Testis (tissue), 3 donors: ENCODE data around the gene GALNT18. TPM values are rescaled to one million over a fixed set of nuclear protein-coding genes. Genes with fewer than 3 reads are reported as not detected.

ENCODE experiments used
- DNase-seq: peaks from one replicate; pipeline ENCODE4 v3.0.0-alpha.2; 2019
- H3K27ac ChIP-seq, 2 donors: fragments of 200-600 bp; sonication (generic); one replicate each; pipeline ENCODE4 v1.5.1; 2019
- H3K27me3 ChIP-seq: fragments of 200-600 bp; sonication (generic); one replicate; pipeline ENCODE4 v1.5.1; 2019
- H3K36me3 ChIP-seq: fragments of 200-600 bp; sonication (generic); one replicate; pipeline ENCODE4 v1.5.1; 2017; ENCODE audit warnings: low read depth; ENCODE audit errors: missing control alignments
- H3K4me1 ChIP-seq: fragments of 200-600 bp; sonication (generic); one replicate; pipeline ENCODE4 v1.5.1; 2019
- H3K4me3 ChIP-seq, 2 donors: fragments of 200-600 bp; sonication (generic); one replicate each; pipeline ENCODE4 v1.5.1; 2017 to 2019
- H3K9me3 ChIP-seq: fragments of 200-600 bp; sonication (generic); one replicate; pipeline ENCODE4 v1.5.1; 2017
- CTCF ChIP-seq, 3 experiments: fragments of 450-650 bp in 2 of 3; fragments of 200-600 bp in 1 of 3; sonication (generic) in 1 of 3; IDR thresholded peaks; one replicate each; pipeline ENCODE4 v1.5.1; 2016 to 2019; ENCODE audit warnings: antibody characterized with exemption in 3 of 3, mild to moderate bottlenecking in 2 of 3, moderate library complexity in 1 of 3
- POLR2A ChIP-seq: fragments of 450-650 bp; IDR thresholded peaks from one replicate; pipeline ENCODE4 v1.6.1; 2017; ENCODE audit warnings: antibody characterized with exemption, mild to moderate bottlenecking, moderate library complexity
- WGBS, 2 donors: methylation state at CpG; one replicate each; pipeline ENCODE4 v1.1.5; 2018; 5-methylcytosine and 5-hydroxymethylcytosine counted together
- intact Hi-C: fragments of 100-400 bp; cut with DNase I; formaldehyde crosslinking; loops from one replicate; pipeline ENCODE4 v1.15.1; 2023; ENCODE audit warnings: low total_unique reads
- polyA plus RNA-seq: library from polyadenylated mRNA; stranded (reverse); fragments of 350-450 nt; fragmentation: Illumina TruSeq; extraction: RNeasy Lipid Tissue Mini Kit (QIAGEN cat#74804); gene quantifications from one replicate; pipeline ENCODE4 v1.2.3, GENCODE V29; 2014; ENCODE audit warnings: low read depth, low replicate concordance; ENCODE audit not compliant: insufficient read depth
- total RNA-seq, 2 donors: library from RNA; depleted of rRNA; stranded (reverse); fragments of >200 nt; gene quantifications; one replicate each; pipeline ENCODE4 v1.2.3, GENCODE V29; 2016

Gene GALNT18
- total and polyA plus RNA-seq, 3 donors from 2014 or later = 39.2 to 106 (median 73.9) TPM

- Histone ChIP-seq H3K4me3 (no peak overlapping the region), H3K27ac (no peak overlapping the region), H3K4me1 (no peaks in the 10 kb centered on the region), H3K36me3 (no peaks in the 10 kb centered on the region), H3K9me3 (no peaks in the 10 kb centered on the region), H3K27me3 (no peaks in the 10 kb centered on the region)
- no peak for DNase-seq
- TF ChIP-seq POLR2A (no peak), CTCF (IDR thresholded peaks at IDR 0.05) (no peak)
- 62 to 79% methylated on average over 4 of the region's 4 CpGs for WGBS, 2 donors
- intact Hi-C loops = no loop called here
Measured at GRCh38 chr11:11284481-11284880, 337.3 kb downstream of the GALNT18 start.

GRCh38 chr11:11281626-11282025 is 340.2 kb downstream of the GALNT18 start:
- intact Hi-C loops = no loop called here
- 76 to 78% methylated on average over 5 of the region's 5 CpGs for WGBS, 2 donors
- H3K27ac ChIP-seq = no peak overlapping the region
- no peak overlapping the region for H3K4me3 ChIP-seq
- no peak for TF ChIP-seq POLR2A
- TF ChIP-seq CTCF (IDR thresholded peaks at IDR 0.05) = no peak
- H3K4me1 ChIP-seq = no peaks in the 10 kb centered on the region
- no peaks in the 10 kb centered on the region for H3K36me3 ChIP-seq
- H3K9me3 ChIP-seq = no peaks in the 10 kb centered on the region
- no peaks in the 10 kb centered on the region for H3K27me3 ChIP-seq
- DNase-seq = no peak

- Histone ChIP-seq H3K9me3 (no peaks in the 10 kb centered on the region), H3K4me3 (no peak overlapping the region), H3K27me3 (no peaks in the 10 kb centered on the region), H3K4me1 (no peaks in the 10 kb centered on the region), H3K27ac (no peak overlapping the region), H3K36me3 (no peaks in the 10 kb centered on the region)
- no peak for DNase-seq
- intact Hi-C loops = no loop called here
- TF ChIP-seq CTCF (IDR thresholded peaks at IDR 0.05) (no peak), POLR2A (no peak)
- 90 to 91% methylated on average over 5 of the region's 5 CpGs for WGBS, 2 donors
Measured at GRCh38 chr11:11280826-11281225, 341.0 kb downstream of the GALNT18 start.

- H3K27me3 ChIP-seq = no peaks in the 10 kb centered on the region
- intact Hi-C loops = no loop called here
- H3K27ac ChIP-seq = no peak overlapping the region
- TF ChIP-seq CTCF (IDR thresholded peaks at IDR 0.05) (no peak), POLR2A (no peak)
- no peaks in the 10 kb centered on the region for H3K9me3 ChIP-seq
- DNase-seq = no peak
- WGBS, 2 donors = 83 to 84% methylated on average over 11 of the region's 11 CpGs
- no peaks in the 10 kb centered on the region for H3K4me1 ChIP-seq
- H3K36me3 ChIP-seq = no peaks in the 10 kb centered on the region
- H3K4me3 ChIP-seq = no peak overlapping the region
Measured at GRCh38 chr11:11279956-11280689, 341.7 kb downstream of the GALNT18 start.

GRCh38 chr11:11272254-11272653 is 349.6 kb downstream of the GALNT18 start:
- H3K27ac ChIP-seq = no peak overlapping the region
- H3K36me3 ChIP-seq = no peaks in the 10 kb centered on the region
- DNase-seq = no peak
- H3K27me3 ChIP-seq = no peaks in the 10 kb centered on the region
- no peaks in the 10 kb centered on the region for H3K9me3 ChIP-seq
- no peaks in the 10 kb centered on the region for H3K4me1 ChIP-seq
- TF ChIP-seq POLR2A = no peak
- no peak for TF ChIP-seq CTCF (IDR thresholded peaks at IDR 0.05)
- intact Hi-C loops = no loop called here
- 72 to 83% methylated on average over 1 of the region's 1 CpG for WGBS, 2 donors
- H3K4me3 ChIP-seq = no peak overlapping the region
